Progenitor cell of endocrine pancreas (in vitro differentiated cells): ENCODE measurements around the gene DRG2. TPM values are rescaled to one million over a fixed set of nuclear protein-coding genes. Genes with fewer than 3 reads are reported as not detected.

Experiments
- DNase-seq: peaks from one replicate; pipeline ENCODE4 v3.0.0; 2021; ENCODE audit warnings: low spot score; ENCODE audit not compliant: unreplicated experiment
- H3K27ac Mint-ChIP-seq: 2 replicates; pipeline ENCODE4 v1.8.0; 2021; ENCODE audit warnings: mild to moderate bottlenecking, moderate library complexity, mixed read lengths
- H3K27me3 Mint-ChIP-seq: 2 replicates; pipeline ENCODE4 v1.8.0; 2021; ENCODE audit warnings: mixed read lengths
- H3K36me3 Mint-ChIP-seq: 2 replicates; pipeline ENCODE4 v1.8.0; 2022; ENCODE audit warnings: mixed read lengths; ENCODE audit not compliant: insufficient read depth
- H3K4me1 Mint-ChIP-seq: 2 replicates; pipeline ENCODE4 v1.8.0; 2021; ENCODE audit warnings: low read depth, mixed read lengths
- H3K4me3 Mint-ChIP-seq: 2 replicates; pipeline ENCODE4 v1.8.0; 2021; ENCODE audit warnings: low read depth, mild to moderate bottlenecking, moderate library complexity, mixed read lengths
- H3K9me3 Mint-ChIP-seq: 2 replicates; pipeline ENCODE4 v1.8.0; 2021; ENCODE audit warnings: low read depth, mixed read lengths
- CTCF ChIP-seq: fragments of 200-600 bp; sonication (generic); IDR thresholded peaks from one replicate; pipeline ENCODE4 v1.5.0; 2021; ENCODE audit warnings: antibody characterized with exemption, mild to moderate bottlenecking; ENCODE audit not compliant: unreplicated experiment
- total RNA-seq: library from RNA; stranded (reverse); gene quantifications from 2 replicates; pipeline ENCODE4 v1.2.1, GENCODE V29; 2021

Gene DRG2
- total RNA-seq, 1 donor from 2014 or later = 42.9 TPM

DNA sequence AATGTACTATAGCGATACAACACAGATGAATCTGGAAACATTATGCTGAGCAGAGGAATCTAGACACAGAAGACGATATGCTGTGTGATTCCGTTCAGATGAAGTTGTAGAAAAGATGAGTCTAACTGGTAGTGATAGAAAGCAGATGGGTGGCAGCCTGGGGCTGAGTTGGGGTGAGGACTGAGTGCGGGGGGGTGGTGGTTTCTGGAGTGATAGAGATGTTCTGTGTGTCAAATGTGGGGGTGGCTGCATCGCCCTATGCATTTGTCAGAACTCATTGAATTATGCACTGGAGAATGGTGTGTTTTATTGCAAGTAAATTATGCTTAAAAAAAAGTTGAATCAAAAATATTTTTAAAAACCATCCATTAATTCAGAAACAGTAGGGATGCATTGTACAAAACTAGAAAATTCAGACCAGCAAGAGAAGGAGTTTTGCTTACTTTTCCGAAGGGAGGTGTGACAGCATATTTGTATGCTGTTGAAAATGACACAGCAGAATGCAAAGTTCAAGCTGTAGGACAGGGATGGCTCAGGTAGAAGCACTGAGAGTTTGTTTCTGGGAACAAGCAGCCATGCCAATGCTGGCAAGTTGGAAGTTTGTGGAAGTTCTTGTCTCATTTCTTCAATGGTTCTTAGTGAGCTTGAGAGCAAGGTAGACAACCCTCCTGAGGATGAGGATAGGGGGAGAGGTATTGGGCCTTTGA lies 13.0 kb upstream of the DRG2 start:
- Mint-ChIP-seq H3K27me3 (peaks cover 8% of the 10 kb centered on the region), H3K4me1 (peaks cover 2% of the 10 kb centered on the region), H3K4me3 (no peak overlapping the region), H3K9me3 (no peaks in the 10 kb centered on the region), H3K36me3 (no peaks in the 10 kb centered on the region), H3K27ac (no peak overlapping the region)
- DNase-seq = no peak
- no peak for TF ChIP-seq CTCF

- DNase-seq = no peak
- TF ChIP-seq CTCF = no peak
- peaks cover 5% of the 10 kb centered on the region for H3K27me3 Mint-ChIP-seq
- H3K27ac Mint-ChIP-seq = no peak overlapping the region
- H3K4me1 Mint-ChIP-seq = no peaks in the 10 kb centered on the region
- no peaks in the 10 kb centered on the region for H3K9me3 Mint-ChIP-seq
- no peaks in the 10 kb centered on the region for H3K36me3 Mint-ChIP-seq
- H3K4me3 Mint-ChIP-seq = no peak overlapping the region
Observed at GRCh38 chr17:18076936-18077335, 10.8 kb upstream of the DRG2 start.

- H3K27ac Mint-ChIP-seq = no peak overlapping the region
- H3K36me3 Mint-ChIP-seq = no peaks in the 10 kb centered on the region
- H3K4me1 Mint-ChIP-seq = no peaks in the 10 kb centered on the region
- DNase-seq = no peak
- H3K9me3 Mint-ChIP-seq = no peaks in the 10 kb centered on the region
- no peak for TF ChIP-seq CTCF
- H3K4me3 Mint-ChIP-seq = no peak overlapping the region
- peaks cover 5% of the 10 kb centered on the region for H3K27me3 Mint-ChIP-seq
Observed at GRCh38 chr17:18079543-18079942, 8.2 kb upstream of the DRG2 start.

GRCh38 chr17:18084256-18084655 lies 3.5 kb upstream of the DRG2 start:
- H3K27me3 Mint-ChIP-seq = peaks cover under 1% of the 10 kb centered on the region
- H3K4me1 Mint-ChIP-seq = peaks cover 10% of the 10 kb centered on the region
- no peaks in the 10 kb centered on the region for H3K9me3 Mint-ChIP-seq
- TF ChIP-seq CTCF = no peak
- H3K4me3 Mint-ChIP-seq = no peak overlapping the region
- no peak for DNase-seq
- H3K27ac Mint-ChIP-seq = no peak overlapping the region
- H3K36me3 Mint-ChIP-seq = no peaks in the 10 kb centered on the region

- no peak for DNase-seq
- no peaks in the 10 kb centered on the region for H3K9me3 Mint-ChIP-seq
- H3K27ac Mint-ChIP-seq = peak overlapping the region; percentile 86
- peaks cover 9% of the 10 kb centered on the region for H3K36me3 Mint-ChIP-seq
- no peaks in the 10 kb centered on the region for H3K27me3 Mint-ChIP-seq
- peak overlapping the region; percentile 44 for H3K4me3 Mint-ChIP-seq
- peaks cover 10% of the 10 kb centered on the region for H3K4me1 Mint-ChIP-seq
- TF ChIP-seq CTCF = no peak
Observed at GRCh38 chr17:18089613-18090012, 1.9 kb downstream of the DRG2 start.
